SK-N-SH (cell line): ENCODE data around the gene TRAPPC2L. TPM values are rescaled to one million over a fixed set of nuclear protein-coding genes. Genes with fewer than 3 reads are reported as not detected.
A peak's percentile ranks its signal among the peaks of the same experiment; 100 is the strongest.

Experiments
- CTCF ChIA-PET: fragments of 300-600, 350-600 bp; formaldehyde crosslinking; extraction: SDS; loops from one replicate; lab custom pipeline; 2021; lab: Yijun Ruan, JAX
- POLR2A ChIA-PET: fragments of 350-600 bp; sonication (Branson Sonifier 250); formaldehyde crosslinking; extraction: SDS; loops from one replicate; lab custom pipeline; 2020; ENCODE audit warnings: antibody characterized with exemption, inconsistent platforms; lab: Yijun Ruan, JAX
- DNase-seq: peaks from one replicate; pipeline ENCODE4 v3.0.0; 2012
- H2AFZ ChIP-seq: fragments of 200-600 bp; sonication (generic); 2 replicates; pipeline ENCODE4 v1.8.1; 2016; ENCODE audit warnings: antibody characterized with exemption, mild to moderate bottlenecking, low read depth
- H3F3A ChIP-seq: fragments of 200-600 bp; sonication (generic); replicated peaks from 2 replicates; pipeline ENCODE3; 2016; ENCODE audit warnings: antibody characterized with exemption, mild to moderate bottlenecking; ENCODE audit not compliant: insufficient read depth
- H3K27ac ChIP-seq, 2 experiments: fragments of 200-500 bp in 1 of 2; fragments of 200-600 bp in 1 of 2; sonication (Bioruptor generic) in 1 of 2; sonication (generic), shearing (Covaris generic) in 1 of 2; 2 replicates each; pipeline versions ENCODE4 v1.5.1 to v1.6.1; 2014 to 2016; ENCODE audit warnings: low read depth in 2 of 2, inconsistent platforms in 1 of 2, low read length in 1 of 2, mild to moderate bottlenecking in 1 of 2, mixed read lengths in 1 of 2
- H3K27me3 ChIP-seq: fragments of 200-600 bp; sonication (generic), shearing (Covaris generic); 2 replicates; pipeline ENCODE4 v1.6.1; 2016; ENCODE audit warnings: mixed run types; ENCODE audit not compliant: insufficient read depth
- H3K36me3 ChIP-seq, 2 experiments: fragments of 200-500 bp in 1 of 2; fragments of 200-600 bp in 1 of 2; sonication (Bioruptor generic) in 1 of 2; sonication (generic) in 1 of 2; replicated peaks in 1 of 2; 2 replicates each; pipeline versions ENCODE3 to v1.5.1; 2014 to 2016; ENCODE audit warnings: low read length in 1 of 2, mild to moderate bottlenecking in 1 of 2; ENCODE audit not compliant: insufficient read depth in 2 of 2, control insufficient read depth in 1 of 2
- H3K4me1 ChIP-seq, 2 experiments: fragments of 200-500 bp in 1 of 2; fragments of 200-600 bp in 1 of 2; sonication (Bioruptor generic) in 1 of 2; sonication (generic), shearing (Covaris generic) in 1 of 2; 2 replicates each; pipeline versions ENCODE4 v1.5.1 to v1.6.1; 2014 to 2016; ENCODE audit warnings: low read depth in 1 of 2, low read length in 1 of 2, mixed run types in 1 of 2; ENCODE audit not compliant: insufficient read depth in 2 of 2, control insufficient read depth in 1 of 2
- H3K4me2 ChIP-seq: fragments of 200-600 bp; sonication (generic), shearing (Covaris generic); 2 replicates; pipeline ENCODE4 v1.6.1; 2017; ENCODE audit warnings: mixed run types
- H3K4me3 ChIP-seq, 2 experiments: fragments of 200-500 bp in 1 of 2; fragments of 200-600 bp in 1 of 2; sonication (Bioruptor generic) in 1 of 2; sonication (generic), shearing (Covaris generic) in 1 of 2; 2 replicates each; pipeline versions ENCODE4 v1.5.1 to v1.8.1; 2014 to 2016; ENCODE audit warnings: low read depth in 2 of 2, inconsistent platforms in 1 of 2, low read length in 1 of 2, mild to moderate bottlenecking in 1 of 2, mixed read lengths in 1 of 2, moderate library complexity in 1 of 2
- H3K79me2 ChIP-seq: fragments of 200-600 bp; sonication (generic); 2 replicates; pipeline ENCODE4 v1.8.1; 2017; ENCODE audit warnings: mild to moderate bottlenecking; ENCODE audit not compliant: insufficient read depth
- H3K9ac ChIP-seq: fragments of 200-600 bp; sonication (generic); 2 replicates; pipeline ENCODE4 v1.6.1; 2017; ENCODE audit warnings: mixed run types
- H3K9me2 ChIP-seq: fragments of 200-600 bp; sonication (generic); 2 replicates; pipeline ENCODE4 v1.6.1; 2017; ENCODE audit warnings: mixed run types
- H3K9me3 ChIP-seq: fragments of 200-600 bp; sonication (generic); 2 replicates; pipeline ENCODE4 v1.6.1; 2017; ENCODE audit warnings: mixed run types, mild to moderate bottlenecking, moderate library complexity
- H4K20me1 ChIP-seq: fragments of 200-600 bp; sonication (generic); 2 replicates; pipeline ENCODE4 v1.6.1; 2017; ENCODE audit warnings: mild to moderate bottlenecking, mixed run types; ENCODE audit not compliant: insufficient read depth
- CHD2 ChIP-seq: fragments of 150-350 bp; IDR thresholded peaks from 2 replicates; pipeline ENCODE4 v1.6.1; 2018; ENCODE audit warnings: low read length; ENCODE audit not compliant: partially characterized antibody
- CTCF ChIP-seq: fragments of 200-600 bp; sonication (generic); IDR thresholded peaks from 2 replicates; pipeline ENCODE4 v1.6.1; 2017; ENCODE audit warnings: antibody characterized with exemption, mild to moderate bottlenecking, moderate library complexity
- EP300 ChIP-seq, 2 experiments: IDR thresholded peaks; 2 replicates each; pipeline versions ENCODE4 v1.4.0 to v1.6.1; 2012; ENCODE audit warnings: borderline replicate concordance in 1 of 2, low read depth in 1 of 2, low read length in 1 of 2
- EZH2phosphoT487 ChIP-seq: fragments of 200-600 bp; sonication (generic); IDR thresholded peaks from 2 replicates; pipeline ENCODE4 v1.6.1; 2017; ENCODE audit warnings: low read depth, mixed run types, mild to moderate bottlenecking, antibody characterized with exemption, moderate library complexity, borderline replicate concordance
- GABPA ChIP-seq: IDR thresholded peaks from 2 replicates; pipeline ENCODE4 v1.4.0; 2012; ENCODE audit warnings: low read depth, mild to moderate bottlenecking
- GATA2 ChIP-seq: sonication (generic); formaldehyde crosslinking; IDR thresholded peaks from 2 replicates; pipeline ENCODE4 v1.5.0; 2020; ENCODE audit warnings: mild to moderate bottlenecking, missing genetic modification reagents
- IRF3 ChIP-seq: fragments of 150-350 bp; IDR thresholded peaks from 2 replicates; pipeline ENCODE4 v1.6.1; 2016; ENCODE audit warnings: mild to moderate bottlenecking, low read depth, low read length
- MAX ChIP-seq: IDR thresholded peaks from 2 replicates; pipeline ENCODE4 v1.4.0; 2012; ENCODE audit warnings: low read depth
- MEF2A ChIP-seq: IDR thresholded peaks from 2 replicates; pipeline ENCODE4 v1.4.0; 2012; ENCODE audit warnings: low read depth, borderline replicate concordance
- POLR2AphosphoS5 ChIP-seq: IDR thresholded peaks from 2 replicates; pipeline ENCODE4 v1.6.1; 2012; ENCODE audit warnings: low read depth, low read length
- RFX5 ChIP-seq: IDR thresholded peaks from 2 replicates; pipeline ENCODE4 v1.6.1; 2012; ENCODE audit warnings: mild to moderate bottlenecking, improper control_type of control experiment, low read length
- RXRA ChIP-seq: IDR thresholded peaks from 2 replicates; pipeline ENCODE4 v1.4.0; 2012; ENCODE audit warnings: low read depth, mild to moderate bottlenecking, borderline replicate concordance
- TCF12 ChIP-seq: IDR thresholded peaks from 2 replicates; pipeline ENCODE4 v1.4.0; 2012
- TEAD4 ChIP-seq: IDR thresholded peaks from 2 replicates; pipeline ENCODE4 v1.4.0; 2012; ENCODE audit warnings: mild to moderate bottlenecking, borderline replicate concordance; ENCODE audit not compliant: insufficient read depth
- USF1 ChIP-seq: IDR thresholded peaks from 2 replicates; pipeline ENCODE4 v1.4.0; 2012; ENCODE audit warnings: low read depth, borderline replicate concordance
- WGBS: methylation state at CpG from one replicate; pipeline ENCODE4 v1.1.6; 2017; ENCODE audit warnings: low lambda C conversion rate; 5-methylcytosine and 5-hydroxymethylcytosine counted together
- polyA plus RNA-seq, 3 experiments: library from polyadenylated mRNA; depleted of rRNA; stranded (reverse); fragments of >200 nt; gene quantifications; 2 replicates each; pipeline ENCODE4 v1.2.3, GENCODE V29; 2012

The TRAPPC2L gene
- polyA plus RNA-seq, 1 of the 3 experiments (the other 2 are of a cell fraction), result 73.9 TPM

GRCh38 chr16:88910284-88911135 is 53.6 kb downstream of the TRAPPC2L start:
- ChIA-PET POLR2A (no interaction called here), CTCF (no interaction called here)
- TF ChIP-seq EZH2phosphoT487 (no peak), MAX (no peak), EP300 (IDR thresholded peaks at IDR 0.05; ENCODE audit: borderline replicate concordance in 1 of 2, low read depth in 1 of 2, low read length in 1 of 2) (no peak), TCF12 (no peak), POLR2AphosphoS5 (no peak), GABPA (no peak), CTCF (no peak), GATA2 (CRISPR knock-in tag) (no peak), RFX5 (no peak), MEF2A (no peak), IRF3 (no peak)
- Histone ChIP-seq H3K4me1 (peaks cover 0 to 6% of the 10 kb centered on the region in 2 experiments; a peak in 1 of 4 replicates), H3K4me2 (no peak overlapping the region), H3K9me3 (no peaks in the 10 kb centered on the region), H3K9me2 (no peaks in the 10 kb centered on the region), H3K27ac (no peak overlapping the region), H2AFZ (no peak overlapping the region), H3K4me3 (no peak overlapping the region), H3F3A (no peaks in the 10 kb centered on the region), H4K20me1 (no peaks in the 10 kb centered on the region), H3K79me2 (no peaks in the 10 kb centered on the region), H3K36me3 (no peaks in the 10 kb centered on the region), H3K9ac (no peak overlapping the region), H3K27me3 (peaks cover 28% of the 10 kb centered on the region)
- 24% methylated on average over 13 of the region's 26 CpGs for WGBS
- no peak for DNase-seq

- no peaks in the 10 kb centered on the region for H3K79me2 ChIP-seq
- H2AFZ ChIP-seq, result no peak overlapping the region
- H3K4me3 ChIP-seq, result no peak overlapping the region
- TF ChIP-seq CHD2 (no peak), USF1 (no peak), GABPA (no peak), TCF12 (no peak), TEAD4 (no peak), RXRA (no peak)
- peaks cover 0 to 6% of the 10 kb centered on the region in 2 experiments; a peak in 1 of 4 replicates for H3K4me1 ChIP-seq
- WGBS, result 25% methylated on average over 23 of the region's 36 CpGs
- no peaks in the 10 kb centered on the region for H3K36me3 ChIP-seq
- POLR2A ChIA-PET, result no interaction called here
- peak; percentile 72 for DNase-seq
- peaks cover 28% of the 10 kb centered on the region for H3K27me3 ChIP-seq
- CTCF ChIA-PET, result no interaction called here
- H4K20me1 ChIP-seq, result no peaks in the 10 kb centered on the region
- no peak overlapping the region for H3K27ac ChIP-seq
- H3K4me2 ChIP-seq, result no peak overlapping the region
- no peaks in the 10 kb centered on the region for H3K9me2 ChIP-seq
- H3F3A ChIP-seq, result peaks cover 4% of the 10 kb centered on the region
- H3K9ac ChIP-seq, result no peak overlapping the region
- H3K9me3 ChIP-seq, result no peaks in the 10 kb centered on the region
Measured at GRCh38 chr16:88911136-88911945, 54.4 kb downstream of the TRAPPC2L start.
